ENCODE results near the gene LCE2A.
"Not testable (repeated sequence)": the region's sequence is repeated elsewhere in the genome, so short reads cannot be mapped to it uniquely, and the experiment has no call there.

LCE2A gene

GRCh38 chr1:152667648-152668047, 30.5 kb upstream of the LCE2A start:
- DNase-seq (ENCODE audit: low read depth), result no peak
- TF ChIP-seq CTCF (conservative IDR thresholded peaks at IDR 0.05; ENCODE audit: control insufficient read depth, insufficient read depth, low read depth, low read length), result no peak
- H3K4me3 ChIP-seq (ENCODE audit: control insufficient read depth, low read depth, low read length), result no peak overlapping the region

GRCh38 chr1:152673016-152673415, 25.1 kb upstream of the LCE2A start:
- peak; percentile 16 for DNase-seq (ENCODE audit: low read depth)
- no peak overlapping the region for H3K4me3 ChIP-seq (ENCODE audit: control insufficient read depth, low read depth, low read length)
- no peak for TF ChIP-seq CTCF (conservative IDR thresholded peaks at IDR 0.05; ENCODE audit: control insufficient read depth, insufficient read depth, low read depth, low read length)

- DNase-seq (ENCODE audit: low read depth); H3K4me3 ChIP-seq (ENCODE audit: control insufficient read depth, low read depth, low read length): not testable (repeated sequence)
Measured at GRCh38 chr1:152674983-152675382, 23.2 kb upstream of the LCE2A start, which contains the start of gene LCE2C. Gene LCE2C, plus strand, starts transcription at chr1:152675279. Its CDS starts 737 bp downstream, at chr1:152676016.

GRCh38 chr1:152679459-152679858, 18.7 kb upstream of the LCE2A start:
- no peak for TF ChIP-seq CTCF (conservative IDR thresholded peaks at IDR 0.05; ENCODE audit: control insufficient read depth, insufficient read depth, low read depth, low read length)
- no peak overlapping the region for H3K4me3 ChIP-seq (ENCODE audit: control insufficient read depth, low read depth, low read length)
- DNase-seq (ENCODE audit: low read depth), result no peak

GRCh38 chr1:152681616-152682015, 16.5 kb upstream of the LCE2A start:
- no peak overlapping the region for H3K4me3 ChIP-seq (ENCODE audit: control insufficient read depth, low read depth, low read length)
- TF ChIP-seq CTCF (conservative IDR thresholded peaks at IDR 0.05; ENCODE audit: control insufficient read depth, insufficient read depth, low read depth, low read length), result no peak
- no peak for DNase-seq (ENCODE audit: low read depth)

GRCh38 chr1:152683846-152684245, 14.3 kb upstream of the LCE2A start:
- peak; percentile 25 for DNase-seq (ENCODE audit: low read depth)
- no peak overlapping the region for H3K4me3 ChIP-seq (ENCODE audit: control insufficient read depth, low read depth, low read length)
- no peak for TF ChIP-seq CTCF (conservative IDR thresholded peaks at IDR 0.05; ENCODE audit: control insufficient read depth, insufficient read depth, low read depth, low read length)

- not testable (repeated sequence) for DNase-seq (ENCODE audit: low read depth); H3K4me3 ChIP-seq (ENCODE audit: control insufficient read depth, low read depth, low read length)
Measured at GRCh38 chr1:152685823-152686222, 12.3 kb upstream of the LCE2A start, which contains the start of gene LCE2B. Gene LCE2B, plus strand, starts transcription at chr1:152686123. Its CDS starts 721 bp downstream, at chr1:152686844.

GRCh38 chr1:152699746-152700145, 1.6 kb downstream of the LCE2A start:
- TF ChIP-seq CTCF (conservative IDR thresholded peaks at IDR 0.05; ENCODE audit: control insufficient read depth, insufficient read depth, low read depth, low read length), result no peak
- DNase-seq (ENCODE audit: low read depth), result no peak
- H3K4me3 ChIP-seq (ENCODE audit: control insufficient read depth, low read depth, low read length), result no peak overlapping the region

Data from fibroblast of mammary gland (primary cell).